ENCODE results near the gene TTC22. TPM values are rescaled to one million over a fixed set of nuclear protein-coding genes. Genes with fewer than 3 reads are reported as not detected.

The TTC22 gene
- total RNA-seq, 2 experiments from 2014 or later: 4.4 to 4.5 TPM

DNA sequence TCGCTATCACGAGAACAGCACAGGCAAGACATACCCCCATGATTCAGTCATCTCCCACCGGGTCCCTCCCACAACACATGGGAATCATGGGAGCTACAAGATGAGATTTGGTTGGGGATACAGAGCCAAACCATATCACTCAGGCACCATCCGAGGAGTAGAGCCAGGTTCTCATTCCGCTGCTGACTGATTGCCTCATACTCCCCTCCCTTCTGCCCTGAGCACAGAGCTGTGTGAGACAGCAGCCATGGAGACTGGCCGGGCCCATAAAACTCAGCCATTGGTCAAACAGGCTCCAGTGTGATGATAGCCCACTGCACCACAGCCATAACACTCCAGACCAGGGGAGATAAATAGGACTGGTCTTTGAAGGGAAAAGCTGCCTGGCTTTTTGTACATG, 62.9 kb downstream of the TTC22 start:
- Mint-ChIP-seq H3K36me3 (ENCODE audit: low read depth) (peaks cover 93% of the 10 kb centered on the region), H3K27ac (no peak overlapping the region), H3K27me3 (no peaks in the 10 kb centered on the region), H3K4me3 (no peak overlapping the region), H3K9me3 (no peaks in the 10 kb centered on the region), H3K4me1 (ENCODE audit: low read depth) (no peaks in the 10 kb centered on the region)
- no peaks in the 10 kb centered on the region for H3K9me3 ChIP-seq (ENCODE audit: control insufficient read depth in 1 of 2, insufficient read depth in 1 of 2, low read length in 2 of 2)
- no peaks in the 10 kb centered on the region for H3K4me1 ChIP-seq (ENCODE audit: insufficient read depth, low read length)
- POLR2A ChIA-PET: no interaction called here
- no peaks in the 10 kb centered on the region for H3K27me3 ChIP-seq (ENCODE audit: control insufficient read depth in 1 of 2, insufficient read depth in 2 of 2, low read length in 2 of 2)
- no peak overlapping the region for H3K4me3 ChIP-seq (ENCODE audit: low read length)
- DNase-seq: no peak
- ATAC-seq (ENCODE audit: poor library complexity): no peak
- intact Hi-C loops (cut with DNase I, micrococcal nuclease): no loop called here
- CTCF ChIA-PET: no interaction called here
- no peak overlapping the region for H3K27ac ChIP-seq (ENCODE audit: low read depth in 1 of 2, low read length in 2 of 2)
- TF ChIP-seq, protein P1, sequence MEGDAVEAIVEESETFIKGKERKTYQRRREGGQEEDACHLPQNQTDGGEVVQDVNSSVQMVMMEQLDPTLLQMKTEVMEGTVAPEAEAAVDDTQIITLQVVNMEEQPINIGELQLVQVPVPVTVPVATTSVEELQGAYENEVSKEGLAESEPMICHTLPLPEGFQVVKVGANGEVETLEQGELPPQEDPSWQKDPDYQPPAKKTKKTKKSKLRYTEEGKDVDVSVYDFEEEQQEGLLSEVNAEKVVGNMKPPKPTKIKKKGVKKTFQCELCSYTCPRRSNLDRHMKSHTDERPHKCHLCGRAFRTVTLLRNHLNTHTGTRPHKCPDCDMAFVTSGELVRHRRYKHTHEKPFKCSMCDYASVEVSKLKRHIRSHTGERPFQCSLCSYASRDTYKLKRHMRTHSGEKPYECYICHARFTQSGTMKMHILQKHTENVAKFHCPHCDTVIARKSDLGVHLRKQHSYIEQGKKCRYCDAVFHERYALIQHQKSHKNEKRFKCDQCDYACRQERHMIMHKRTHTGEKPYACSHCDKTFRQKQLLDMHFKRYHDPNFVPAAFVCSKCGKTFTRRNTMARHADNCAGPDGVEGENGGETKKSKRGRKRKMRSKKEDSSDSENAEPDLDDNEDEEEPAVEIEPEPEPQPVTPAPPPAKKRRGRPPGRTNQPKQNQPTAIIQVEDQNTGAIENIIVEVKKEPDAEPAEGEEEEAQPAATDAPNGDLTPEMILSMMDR (IDR thresholded peaks at IDR 0.05): no peak
- peaks cover 67% of the 10 kb centered on the region for H3K36me3 ChIP-seq (ENCODE audit: insufficient read depth, low read length)

DNA sequence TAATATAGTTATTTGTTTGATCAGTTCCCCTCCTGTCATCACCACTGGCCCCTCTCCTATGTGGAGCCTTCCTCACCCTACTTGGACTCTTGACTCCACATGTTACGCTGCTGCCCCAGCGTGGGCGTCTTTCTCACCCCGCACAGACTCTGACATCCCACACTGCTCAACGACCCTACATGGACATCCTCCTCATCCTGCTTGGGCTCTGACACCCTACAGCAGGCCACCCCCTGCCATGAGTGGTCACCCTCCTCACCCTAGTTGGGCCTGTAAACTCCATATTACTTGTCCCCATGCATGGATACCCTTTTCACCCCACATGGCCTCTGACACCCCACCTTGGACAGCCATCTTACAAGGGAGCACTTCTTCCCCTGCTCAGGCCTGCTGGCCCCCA, 64.4 kb downstream of the TTC22 start:
- H3K4me3 Mint-ChIP-seq: no peak overlapping the region
- ChIA-PET CTCF (no interaction called here), POLR2A (no interaction called here)
- H3K9me3 ChIP-seq (ENCODE audit: control insufficient read depth in 1 of 2, insufficient read depth in 1 of 2, low read length in 2 of 2): no peaks in the 10 kb centered on the region
- TF ChIP-seq, protein P1 (IDR thresholded peaks at IDR 0.05): no peak
- H3K4me3 ChIP-seq (ENCODE audit: low read length): no peak overlapping the region
- no peaks in the 10 kb centered on the region for H3K27me3 Mint-ChIP-seq
- no peak for DNase-seq
- H3K27me3 ChIP-seq (ENCODE audit: control insufficient read depth in 1 of 2, insufficient read depth in 2 of 2, low read length in 2 of 2): no peaks in the 10 kb centered on the region
- H3K36me3 Mint-ChIP-seq (ENCODE audit: low read depth): peaks cover 79% of the 10 kb centered on the region
- H3K27ac ChIP-seq (ENCODE audit: low read depth in 1 of 2, low read length in 2 of 2): no peak overlapping the region
- H3K27ac Mint-ChIP-seq: no peak overlapping the region
- ATAC-seq (ENCODE audit: poor library complexity): no peak
- H3K4me1 Mint-ChIP-seq (ENCODE audit: low read depth): no peaks in the 10 kb centered on the region
- H3K36me3 ChIP-seq (ENCODE audit: insufficient read depth, low read length): peaks cover 69% of the 10 kb centered on the region
- intact Hi-C loops (cut with DNase I, micrococcal nuclease): no loop called here
- no peaks in the 10 kb centered on the region for H3K9me3 Mint-ChIP-seq
- no peaks in the 10 kb centered on the region for H3K4me1 ChIP-seq (ENCODE audit: insufficient read depth, low read length)

Other genes starting within 250 kb of the TTC22 start
- gene FAM151A, start 177.8 kb downstream of the TTC22 start, total RNA-seq: not detected
- under 1 TPM; 0.14 to 0.19 TPM for gene MROH7, start 159.5 kb downstream of the TTC22 start, total RNA-seq
- 1 to 10 TPM; 7.3 to 7.6 TPM for gene TTC4, start 85.5 kb downstream of the TTC22 start, total RNA-seq
- gene PARS2, start 36.8 kb downstream of the TTC22 start, total RNA-seq: not detected
- under 1 TPM; 0.34 to 0.55 TPM for gene DHCR24, start 85.9 kb upstream of the TTC22 start, total RNA-seq
- not detected for gene TMEM61, start 179.3 kb upstream of the TTC22 start, total RNA-seq
- not detected for gene BSND, start 197.6 kb upstream of the TTC22 start, total RNA-seq
- not detected for gene PCSK9, start 238.2 kb upstream of the TTC22 start, total RNA-seq

Data from CD4-positive, alpha-beta T cell (primary cell).